HL-60/S4 treated with retinoic acid at 250 ng/mL for 4 days and 3 days (cell line): ENCODE results near the gene COL18A1.
"Not testable (repeated sequence)": the region's sequence is repeated elsewhere in the genome, so short reads cannot be mapped to it uniquely, and the experiment has no call there.

Experiments used
- in situ Hi-C: fragments of 300-500 bp; cut with MboI; formaldehyde crosslinking; loops from 2 replicates; pipeline ENCODE4 v1.7.0; 2022; ENCODE audit warnings: low sequenced_read_pairs

Gene COL18A1

GRCh38 chr21:45527151-45527999 lies 122.4 kb downstream of the COL18A1 start:
- in situ Hi-C loops = not testable (repeated sequence)

- in situ Hi-C loops = no loop called here
Observed at GRCh38 chr21:45528028-45528705, 123.2 kb downstream of the COL18A1 start.

- in situ Hi-C loops = no loop called here
Observed at GRCh38 chr21:45528981-45529784, 124.2 kb downstream of the COL18A1 start.

- in situ Hi-C loops = no loop called here
Observed at GRCh38 chr21:45529785-45530422, 124.9 kb downstream of the COL18A1 start.

GRCh38 chr21:45530423-45531113 lies 125.6 kb downstream of the COL18A1 start:
- in situ Hi-C loops = no loop called here

GRCh38 chr21:45531114-45531392 lies 126.1 kb downstream of the COL18A1 start:
- in situ Hi-C loops = not testable (repeated sequence)

- in situ Hi-C loops = no loop called here
Observed at GRCh38 chr21:45531393-45532215, 126.6 kb downstream of the COL18A1 start.

- in situ Hi-C loops = no loop called here
Observed at GRCh38 chr21:45532826-45533360, 127.9 kb downstream of the COL18A1 start.

GRCh38 chr21:45533361-45533845 lies 128.4 kb downstream of the COL18A1 start:
- in situ Hi-C loops = no loop called here

GRCh38 chr21:45533846-45534635 lies 129.1 kb downstream of the COL18A1 start:
- in situ Hi-C loops = no loop called here

- in situ Hi-C loops = no loop called here
Observed at GRCh38 chr21:45534636-45535331, 129.8 kb downstream of the COL18A1 start.

- in situ Hi-C loops = no loop called here
Observed at GRCh38 chr21:45535341-45536081, 130.5 kb downstream of the COL18A1 start.

GRCh38 chr21:45536301-45537081 lies 131.5 kb downstream of the COL18A1 start:
- in situ Hi-C loops = no loop called here

- in situ Hi-C loops = no loop called here
Observed at GRCh38 chr21:45537111-45537745, 132.3 kb downstream of the COL18A1 start.

- in situ Hi-C loops = no loop called here
Observed at GRCh38 chr21:45537746-45538291, 132.9 kb downstream of the COL18A1 start.
